Lower leg skin (tissue), 4 donors: Measurements from ENCODE around the gene SCN1A. TPM values are rescaled to one million over a fixed set of nuclear protein-coding genes. Genes with fewer than 3 reads are reported as not detected.

Source experiments
- DNase-seq, 2 donors: peaks; one replicate each; pipeline ENCODE4 v3.0.0-alpha.2; 2019; ENCODE audit warnings: low spot score in 2 of 2
- H3K4me3 ChIP-seq: fragments of 200-600 bp; sonication (generic); 2 replicates; pipeline ENCODE4 v1.5.1; 2017; ENCODE audit warnings: mild to moderate bottlenecking, low read depth; ENCODE audit not compliant: poor library complexity, severe bottlenecking
- POLR2A ChIP-seq, 2 donors: fragments of 450-650 bp; IDR thresholded peaks; one replicate each; pipeline ENCODE4 v1.6.1; 2016 to 2017; ENCODE audit warnings: antibody characterized with exemption in 2 of 2, mild to moderate bottlenecking in 1 of 2, moderate library complexity in 1 of 2
- WGBS, 2 donors: methylation state at CpG; one replicate each; pipeline ENCODE4 v1.1.5; 2018; 5-methylcytosine and 5-hydroxymethylcytosine counted together
- intact Hi-C: fragments of 100-400 bp; cut with DNase I; formaldehyde crosslinking; loops from one replicate; pipeline ENCODE4 v1.15.0; 2023; ENCODE audit warnings: low total_unique reads
- total RNA-seq, 4 donors: library from RNA; depleted of rRNA; stranded (reverse); fragments of >200 nt; gene quantifications; one replicate each; pipeline ENCODE4 v1.1.0, GENCODE V29; 2016
- TF ChIP-seq, protein P1 (sequence below), 3 donors: fragments of 450-650 bp; IDR thresholded peaks; one replicate each; pipeline ENCODE4 v1.5.1; 2016; ENCODE audit warnings: antibody characterized with exemption in 3 of 3, mild to moderate bottlenecking in 3 of 3, moderate library complexity in 2 of 3

Gene SCN1A
- total RNA-seq, 4 donors from 2014 or later: 0.04 TPM; not detected in 3

DNA sequence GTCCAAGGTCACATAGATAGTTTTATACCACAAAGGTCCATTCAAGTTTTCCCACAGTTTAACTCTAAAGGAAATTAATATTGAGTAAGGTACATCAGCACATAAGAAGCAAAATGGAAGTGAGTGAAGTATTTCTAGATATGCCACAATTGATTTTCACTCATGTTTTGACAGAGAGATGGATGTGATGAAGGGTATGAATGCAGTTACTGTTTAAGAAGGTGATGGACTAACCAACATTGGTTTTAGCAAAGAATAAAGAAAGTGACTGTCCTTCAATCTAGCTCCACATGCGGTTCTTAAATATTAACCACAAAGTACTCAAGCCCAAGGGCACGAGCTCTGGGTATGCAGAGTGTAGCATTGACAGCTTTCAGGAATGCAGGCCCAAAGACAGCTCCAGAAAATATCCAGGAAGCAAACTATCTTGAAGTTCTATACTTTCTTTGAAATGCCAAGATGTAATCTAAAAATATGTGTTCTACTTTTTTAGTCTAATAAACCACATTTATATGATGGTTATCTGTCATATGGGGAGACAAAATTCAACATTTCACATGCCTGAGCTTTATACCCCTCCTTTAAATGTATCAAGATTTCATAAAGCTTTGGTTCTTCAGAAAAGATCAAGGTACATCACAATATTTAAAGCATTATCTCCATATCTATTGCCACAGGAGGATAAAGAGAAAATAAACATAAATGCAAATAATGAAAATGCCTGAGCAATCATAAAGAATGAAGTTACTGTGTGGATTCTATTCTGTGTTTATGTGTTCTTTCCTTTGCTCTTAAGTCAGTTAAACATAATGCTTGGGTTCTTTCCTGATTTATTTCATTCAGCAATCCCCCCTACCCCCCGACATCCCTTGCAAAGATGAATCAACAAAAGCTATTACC is 6.7 kb upstream of the SCN1A start:
- DNase-seq: no peak
- intact Hi-C loops: no loop called here
- 61 to 65% methylated on average over 3 of the region's 3 CpGs for WGBS, 2 donors
- TF ChIP-seq POLR2A (IDR thresholded peaks at IDR 0.05): no peak
- TF ChIP-seq, protein P1, sequence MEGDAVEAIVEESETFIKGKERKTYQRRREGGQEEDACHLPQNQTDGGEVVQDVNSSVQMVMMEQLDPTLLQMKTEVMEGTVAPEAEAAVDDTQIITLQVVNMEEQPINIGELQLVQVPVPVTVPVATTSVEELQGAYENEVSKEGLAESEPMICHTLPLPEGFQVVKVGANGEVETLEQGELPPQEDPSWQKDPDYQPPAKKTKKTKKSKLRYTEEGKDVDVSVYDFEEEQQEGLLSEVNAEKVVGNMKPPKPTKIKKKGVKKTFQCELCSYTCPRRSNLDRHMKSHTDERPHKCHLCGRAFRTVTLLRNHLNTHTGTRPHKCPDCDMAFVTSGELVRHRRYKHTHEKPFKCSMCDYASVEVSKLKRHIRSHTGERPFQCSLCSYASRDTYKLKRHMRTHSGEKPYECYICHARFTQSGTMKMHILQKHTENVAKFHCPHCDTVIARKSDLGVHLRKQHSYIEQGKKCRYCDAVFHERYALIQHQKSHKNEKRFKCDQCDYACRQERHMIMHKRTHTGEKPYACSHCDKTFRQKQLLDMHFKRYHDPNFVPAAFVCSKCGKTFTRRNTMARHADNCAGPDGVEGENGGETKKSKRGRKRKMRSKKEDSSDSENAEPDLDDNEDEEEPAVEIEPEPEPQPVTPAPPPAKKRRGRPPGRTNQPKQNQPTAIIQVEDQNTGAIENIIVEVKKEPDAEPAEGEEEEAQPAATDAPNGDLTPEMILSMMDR (IDR thresholded peaks at IDR 0.05): no peak
- H3K4me3 ChIP-seq: no peak overlapping the region

DNA sequence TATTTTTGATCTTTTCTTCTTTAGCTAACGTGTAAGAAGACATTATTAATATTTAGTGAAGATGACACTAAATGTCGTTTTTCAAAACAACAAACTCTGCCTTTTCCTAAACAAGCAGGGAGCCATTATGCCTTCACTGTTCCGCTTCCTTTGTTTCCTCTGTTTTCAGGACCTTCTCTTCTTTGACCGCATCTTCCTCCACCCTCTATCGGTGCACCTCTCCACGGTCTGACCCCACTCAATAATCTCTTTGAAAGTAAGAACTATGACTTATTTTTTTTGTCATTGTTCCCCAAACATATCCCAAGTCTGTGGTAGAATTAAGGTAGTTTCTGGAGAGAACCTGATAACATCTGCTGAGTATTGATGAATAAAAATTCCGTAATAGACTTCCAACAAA is 5.8 kb upstream of the SCN1A start:
- no peak for TF ChIP-seq POLR2A (IDR thresholded peaks at IDR 0.05)
- TF ChIP-seq, protein P1 (IDR thresholded peaks at IDR 0.05): no peak
- intact Hi-C loops: no loop called here
- no peak overlapping the region for H3K4me3 ChIP-seq
- no peak for DNase-seq
- 75 to 76% methylated on average over 7 of the region's 7 CpGs for WGBS, 2 donors

DNA sequence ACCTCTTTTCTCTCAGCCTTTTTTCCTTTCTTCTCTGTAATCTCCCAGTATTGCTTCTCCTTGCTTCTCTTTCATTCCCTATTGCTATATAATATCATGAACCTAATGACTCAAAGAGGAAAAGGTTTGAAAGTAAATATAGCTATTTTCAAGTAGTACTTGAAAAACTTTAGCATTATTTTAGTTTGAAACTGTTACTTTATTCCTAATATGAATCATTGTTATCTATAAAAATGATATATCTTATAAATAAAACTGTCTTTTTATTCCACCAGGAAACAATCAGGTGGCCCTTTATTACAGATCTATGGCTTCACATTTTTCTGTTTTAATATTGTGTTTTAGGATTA is 311 bp upstream of the SCN1A start:
- intact Hi-C loops: loop anchor here (10.0 kb wide), 1 partner anchor 173 kb away; the partner anchor contains the start of gene TTC21B
- TF ChIP-seq POLR2A (IDR thresholded peaks at IDR 0.05): no peak
- TF ChIP-seq, protein P1 (IDR thresholded peaks at IDR 0.05): no peak
- DNase-seq: no peak
- H3K4me3 ChIP-seq: no peak overlapping the region

DNA sequence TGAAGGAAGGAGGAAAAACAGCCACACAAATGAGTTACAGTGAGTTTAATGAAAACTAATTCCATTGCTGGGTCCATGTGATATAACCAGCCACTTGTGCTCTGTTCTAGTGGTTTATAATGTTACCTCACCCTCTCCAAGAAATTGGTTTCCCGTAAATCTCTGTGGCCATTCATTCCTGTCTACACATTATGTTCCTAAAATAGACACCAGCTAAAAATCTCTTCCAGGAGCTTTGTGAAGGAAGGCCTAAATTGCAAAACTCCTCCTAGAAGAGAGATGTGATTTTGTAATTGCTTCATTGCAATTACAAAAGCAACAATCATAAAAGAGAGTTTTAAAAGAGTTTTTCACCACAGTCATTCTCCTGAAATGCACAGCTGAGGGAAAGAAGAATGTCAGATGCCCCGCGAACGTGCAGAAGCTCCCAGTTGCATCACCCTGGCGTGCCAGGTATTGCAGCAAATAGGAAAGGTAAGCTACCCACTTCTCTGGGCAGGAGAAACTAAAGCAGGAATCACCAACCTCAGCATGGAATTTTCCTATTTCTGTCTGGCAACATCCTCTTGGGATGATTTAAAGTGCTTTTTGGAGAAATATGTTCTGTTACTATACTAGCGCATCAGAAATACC is 1.7 kb downstream of the SCN1A start:
- 81 to 83% methylated on average over 6 of the region's 6 CpGs for WGBS, 2 donors
- no peak overlapping the region for H3K4me3 ChIP-seq
- DNase-seq: no peak
- intact Hi-C loops: loop anchor here (10.0 kb wide), 1 partner anchor 171 kb away; the partner anchor contains the start of gene TTC21B
- TF ChIP-seq, protein P1 (IDR thresholded peaks at IDR 0.05): no peak

DNA sequence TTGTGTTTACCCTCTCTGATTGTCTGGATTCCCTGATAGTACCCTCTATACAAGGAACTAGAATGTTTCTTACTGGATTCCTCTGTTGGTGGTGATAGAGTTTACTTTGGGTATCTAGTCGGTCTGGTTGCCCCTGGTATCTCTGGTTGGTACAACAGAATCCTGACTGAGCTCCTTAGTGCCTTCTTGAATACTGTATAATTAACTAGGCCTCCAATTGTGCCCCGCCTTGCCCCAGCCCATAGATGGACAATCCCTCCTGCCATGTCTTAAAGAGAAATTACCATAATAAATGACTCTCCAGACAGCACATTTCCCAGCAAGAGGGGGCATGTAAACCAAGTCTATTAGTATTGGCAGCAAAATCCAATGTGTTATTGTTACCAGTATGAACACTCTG is 2.3 kb downstream of the SCN1A start:
- no peak overlapping the region for H3K4me3 ChIP-seq
- no peak for DNase-seq
- TF ChIP-seq, protein P1 (IDR thresholded peaks at IDR 0.05): no peak
- no peak for TF ChIP-seq POLR2A (IDR thresholded peaks at IDR 0.05)
- WGBS, 2 donors: 95 to 96% methylated on average over 2 of the region's 2 CpGs
- intact Hi-C loops: loop anchor here (10.0 kb wide), 1 partner anchor 171 kb away; the partner anchor contains the start of gene TTC21B
